ENCODE results near the gene RGS13.

DNA sequence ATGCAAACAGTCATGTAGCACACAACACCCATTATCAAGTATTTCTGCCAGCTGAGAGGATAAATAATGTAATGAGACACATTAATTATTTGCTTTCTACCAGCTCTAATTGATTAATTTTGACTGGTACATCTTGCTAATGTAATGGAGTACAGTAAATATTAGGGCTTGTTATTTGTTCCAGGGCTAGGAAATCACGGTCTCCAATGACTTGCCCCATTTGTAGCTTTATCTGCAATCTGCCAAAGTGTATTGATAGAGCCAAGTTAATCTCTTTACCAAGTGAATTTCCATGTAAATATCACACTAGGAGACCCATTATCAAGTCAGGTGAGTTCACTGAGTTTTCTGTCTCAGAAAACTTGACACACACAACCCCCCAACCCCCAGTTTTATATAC lies 55.1 kb downstream of the RGS13 start:
- TF ChIP-seq, protein P1, sequence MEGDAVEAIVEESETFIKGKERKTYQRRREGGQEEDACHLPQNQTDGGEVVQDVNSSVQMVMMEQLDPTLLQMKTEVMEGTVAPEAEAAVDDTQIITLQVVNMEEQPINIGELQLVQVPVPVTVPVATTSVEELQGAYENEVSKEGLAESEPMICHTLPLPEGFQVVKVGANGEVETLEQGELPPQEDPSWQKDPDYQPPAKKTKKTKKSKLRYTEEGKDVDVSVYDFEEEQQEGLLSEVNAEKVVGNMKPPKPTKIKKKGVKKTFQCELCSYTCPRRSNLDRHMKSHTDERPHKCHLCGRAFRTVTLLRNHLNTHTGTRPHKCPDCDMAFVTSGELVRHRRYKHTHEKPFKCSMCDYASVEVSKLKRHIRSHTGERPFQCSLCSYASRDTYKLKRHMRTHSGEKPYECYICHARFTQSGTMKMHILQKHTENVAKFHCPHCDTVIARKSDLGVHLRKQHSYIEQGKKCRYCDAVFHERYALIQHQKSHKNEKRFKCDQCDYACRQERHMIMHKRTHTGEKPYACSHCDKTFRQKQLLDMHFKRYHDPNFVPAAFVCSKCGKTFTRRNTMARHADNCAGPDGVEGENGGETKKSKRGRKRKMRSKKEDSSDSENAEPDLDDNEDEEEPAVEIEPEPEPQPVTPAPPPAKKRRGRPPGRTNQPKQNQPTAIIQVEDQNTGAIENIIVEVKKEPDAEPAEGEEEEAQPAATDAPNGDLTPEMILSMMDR (IDR thresholded peaks at IDR 0.05), result no peak
- TF ChIP-seq POLR2A (IDR thresholded peaks at IDR 0.05), result no peak

All from gastroesophageal sphincter (tissue), 3 donors.